HG03103 (cell line): ENCODE results near the gene ICAM1.
"Not testable (repeated sequence)": the region's sequence is repeated elsewhere in the genome, so short reads cannot be mapped to it uniquely, and the experiment has no call there.

Experiments
- ATAC-seq: cut with Tn5 transposase; IDR thresholded peaks from one replicate; pipeline ENCODE4 v1.9.1; 2021; ENCODE audit warnings: low read depth; ENCODE audit not compliant: unreplicated experiment

The ICAM1 gene

GRCh38 chr19:10271543-10272086 lies 695 bp downstream of the ICAM1 start:
- no peak for ATAC-seq

GRCh38 chr19:10274589-10274988 lies 3.7 kb downstream of the ICAM1 start:
- ATAC-seq, result no peak

GRCh38 chr19:10277795-10278589 lies 7.1 kb downstream of the ICAM1 start:
- ATAC-seq, result no peak

- ATAC-seq, result no peak
Measured at GRCh38 chr19:10278935-10279334, 8.0 kb downstream of the ICAM1 start.

GRCh38 chr19:10279737-10280442 lies 9.0 kb downstream of the ICAM1 start:
- ATAC-seq, result no peak

- not testable (repeated sequence) for ATAC-seq
Measured at GRCh38 chr19:10282043-10282442, 11.1 kb downstream of the ICAM1 start.

- no peak for ATAC-seq
Measured at GRCh38 chr19:10283301-10284064, 12.6 kb downstream of the ICAM1 start.

GRCh38 chr19:10284065-10284959 lies 13.4 kb downstream of the ICAM1 start:
- ATAC-seq, result no peak

GRCh38 chr19:10284960-10285278 lies 14.0 kb downstream of the ICAM1 start:
- no peak for ATAC-seq

GRCh38 chr19:10285393-10285792 lies 14.5 kb downstream of the ICAM1 start:
- ATAC-seq, result no peak

- ATAC-seq, result no peak
Measured at GRCh38 chr19:10286803-10287737, 16.1 kb downstream of the ICAM1 start, which contains the start of gene ICAM4. Gene ICAM4, plus strand, starts transcription at chr19:10286955. Its CDS starts 58 bp downstream, at chr19:10287013.

GRCh38 chr19:10288662-10289166 lies 17.8 kb downstream of the ICAM1 start:
- no peak for ATAC-seq

- no peak for ATAC-seq
Measured at GRCh38 chr19:10289167-10289835, 18.4 kb downstream of the ICAM1 start.

- ATAC-seq, result no peak
Measured at GRCh38 chr19:10289836-10290356, 19.0 kb downstream of the ICAM1 start, which contains the start of gene ICAM5. Gene ICAM5, plus strand, starts transcription at chr19:10289952. Its CDS starts 92 bp downstream, at chr19:10290044.

- no peak for ATAC-seq
Measured at GRCh38 chr19:10290357-10290875, 19.5 kb downstream of the ICAM1 start.

- no peak for ATAC-seq
Measured at GRCh38 chr19:10290876-10291553, 20.1 kb downstream of the ICAM1 start.
